ENCODE data around the gene TAF1B.

The TAF1B gene

GRCh38 chr2:9800639-9800974 is 42.7 kb upstream of the TAF1B start:
- no peak overlapping the region for H3K4me3 ChIP-seq (ENCODE audit: insufficient read depth, low read depth, low read length, poor library complexity, severe bottlenecking)
- no peaks in the 10 kb centered on the region for H3K9me3 ChIP-seq (ENCODE audit: control insufficient read depth, low read length)
- DNase-seq = no peak
- no peaks in the 10 kb centered on the region for H3K27me3 ChIP-seq (replicated peaks; ENCODE audit: control insufficient read depth, insufficient read depth, low read length, poor library complexity, severe bottlenecking)
- peaks cover 36% of the 10 kb centered on the region for H3K4me1 ChIP-seq (ENCODE audit: control insufficient read depth, insufficient read depth, low read length, poor library complexity, severe bottlenecking)
- no peaks in the 10 kb centered on the region for H3K36me3 ChIP-seq (ENCODE audit: control insufficient read depth, insufficient read depth, low read length)
- peak overlapping the region; percentile 81 for H3K27ac ChIP-seq (ENCODE audit: insufficient read depth, low read length, poor library complexity, severe bottlenecking)

DNA sequence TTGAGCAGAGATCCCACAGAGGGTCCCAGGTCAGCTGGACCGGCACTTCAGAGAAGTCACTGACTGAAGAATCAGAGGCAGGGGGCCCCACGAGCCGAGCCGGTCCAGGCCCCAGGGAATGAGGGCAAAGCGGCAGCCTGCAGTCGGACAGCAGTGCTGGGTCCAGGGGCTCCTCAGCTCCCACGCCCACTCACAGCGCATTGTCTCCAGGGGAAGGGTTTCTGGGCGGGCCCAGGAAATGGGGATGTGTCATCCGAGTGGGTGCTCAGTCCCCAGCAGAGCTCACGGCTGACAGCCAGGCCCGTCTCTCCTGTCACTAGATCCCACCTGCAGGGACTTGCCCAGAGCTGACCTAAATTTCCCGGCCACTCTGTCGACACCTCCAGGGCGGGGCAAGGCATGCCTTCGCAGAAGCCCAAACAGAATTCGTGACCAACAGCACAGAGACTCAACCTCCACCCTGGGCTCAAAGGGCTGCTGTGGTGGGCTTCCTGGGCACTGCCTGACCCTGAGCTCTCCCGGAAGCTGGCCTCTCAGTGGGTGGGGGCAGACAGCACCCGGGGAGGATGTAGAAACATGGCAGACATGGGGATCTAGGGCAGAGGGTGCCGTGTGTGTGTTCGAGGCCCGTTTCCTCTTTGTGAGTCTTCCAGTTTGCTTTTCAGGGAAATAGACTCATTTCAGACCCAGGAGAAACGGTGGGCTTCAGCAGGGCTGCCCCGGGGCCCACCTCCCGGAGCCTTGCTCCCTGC is 42.1 kb upstream of the TAF1B start:
- no peak overlapping the region for H3K4me3 ChIP-seq (ENCODE audit: insufficient read depth, low read depth, low read length, poor library complexity, severe bottlenecking)
- peak; percentile 69 to 79 (median 74) for DNase-seq
- H3K27me3 ChIP-seq (replicated peaks; ENCODE audit: control insufficient read depth, insufficient read depth, low read length, poor library complexity, severe bottlenecking) = no peaks in the 10 kb centered on the region
- no peaks in the 10 kb centered on the region for H3K36me3 ChIP-seq (ENCODE audit: control insufficient read depth, insufficient read depth, low read length)
- H3K9me3 ChIP-seq (ENCODE audit: control insufficient read depth, low read length) = no peaks in the 10 kb centered on the region
- peaks cover 36% of the 10 kb centered on the region for H3K4me1 ChIP-seq (ENCODE audit: control insufficient read depth, insufficient read depth, low read length, poor library complexity, severe bottlenecking)
- peak overlapping the region; percentile 81 for H3K27ac ChIP-seq (ENCODE audit: insufficient read depth, low read length, poor library complexity, severe bottlenecking)

GRCh38 chr2:9802576-9802993 is 40.7 kb upstream of the TAF1B start:
- H3K36me3 ChIP-seq (ENCODE audit: control insufficient read depth, insufficient read depth, low read length) = no peaks in the 10 kb centered on the region
- H3K27ac ChIP-seq (ENCODE audit: insufficient read depth, low read length, poor library complexity, severe bottlenecking) = no peak overlapping the region
- no peak overlapping the region for H3K4me3 ChIP-seq (ENCODE audit: insufficient read depth, low read depth, low read length, poor library complexity, severe bottlenecking)
- H3K27me3 ChIP-seq (replicated peaks; ENCODE audit: control insufficient read depth, insufficient read depth, low read length, poor library complexity, severe bottlenecking) = no peaks in the 10 kb centered on the region
- no peak for DNase-seq
- peaks cover 36% of the 10 kb centered on the region for H3K4me1 ChIP-seq (ENCODE audit: control insufficient read depth, insufficient read depth, low read length, poor library complexity, severe bottlenecking)
- H3K9me3 ChIP-seq (ENCODE audit: control insufficient read depth, low read length) = no peaks in the 10 kb centered on the region

GRCh38 chr2:9803023-9803805 is 40.1 kb upstream of the TAF1B start:
- H3K4me3 ChIP-seq (ENCODE audit: insufficient read depth, low read depth, low read length, poor library complexity, severe bottlenecking) = no peak overlapping the region
- H3K36me3 ChIP-seq (ENCODE audit: control insufficient read depth, insufficient read depth, low read length) = no peaks in the 10 kb centered on the region
- H3K4me1 ChIP-seq (ENCODE audit: control insufficient read depth, insufficient read depth, low read length, poor library complexity, severe bottlenecking) = peaks cover 36% of the 10 kb centered on the region
- no peaks in the 10 kb centered on the region for H3K9me3 ChIP-seq (ENCODE audit: control insufficient read depth, low read length)
- H3K27ac ChIP-seq (ENCODE audit: insufficient read depth, low read length, poor library complexity, severe bottlenecking) = no peak overlapping the region
- no peaks in the 10 kb centered on the region for H3K27me3 ChIP-seq (replicated peaks; ENCODE audit: control insufficient read depth, insufficient read depth, low read length, poor library complexity, severe bottlenecking)
- DNase-seq = no peak

GRCh38 chr2:9805435-9806297 is 37.6 kb upstream of the TAF1B start:
- no peaks in the 10 kb centered on the region for H3K27me3 ChIP-seq (replicated peaks; ENCODE audit: control insufficient read depth, insufficient read depth, low read length, poor library complexity, severe bottlenecking)
- H3K36me3 ChIP-seq (ENCODE audit: control insufficient read depth, insufficient read depth, low read length) = no peaks in the 10 kb centered on the region
- H3K4me3 ChIP-seq (ENCODE audit: insufficient read depth, low read depth, low read length, poor library complexity, severe bottlenecking) = no peak overlapping the region
- H3K4me1 ChIP-seq (ENCODE audit: control insufficient read depth, insufficient read depth, low read length, poor library complexity, severe bottlenecking) = peaks cover 15% of the 10 kb centered on the region
- H3K27ac ChIP-seq (ENCODE audit: insufficient read depth, low read length, poor library complexity, severe bottlenecking) = no peak overlapping the region
- no peak for DNase-seq
- no peaks in the 10 kb centered on the region for H3K9me3 ChIP-seq (ENCODE audit: control insufficient read depth, low read length)

DNA sequence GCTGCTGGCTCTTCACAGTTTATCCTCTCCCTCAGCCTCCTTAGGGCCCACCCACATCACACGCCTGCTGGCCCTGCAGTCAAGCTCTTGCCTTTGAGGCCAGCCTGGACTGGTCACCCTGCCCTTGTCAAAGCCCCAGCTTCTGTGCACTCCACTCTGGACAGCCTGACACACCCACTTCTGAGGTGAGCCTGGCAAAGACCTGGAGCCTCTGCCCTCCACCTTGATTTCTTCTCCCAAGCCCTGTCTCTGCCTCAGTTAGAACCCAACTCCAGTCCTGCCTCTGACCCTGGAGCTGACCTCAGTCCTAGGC is 37.0 kb upstream of the TAF1B start:
- H3K27ac ChIP-seq (ENCODE audit: insufficient read depth, low read length, poor library complexity, severe bottlenecking) = no peak overlapping the region

GRCh38 chr2:9806656-9807055 is 36.6 kb upstream of the TAF1B start:
- DNase-seq = no peak
- Histone ChIP-seq H3K4me3 (ENCODE audit: insufficient read depth, low read depth, low read length, poor library complexity, severe bottlenecking) (no peak overlapping the region), H3K27ac (ENCODE audit: insufficient read depth, low read length, poor library complexity, severe bottlenecking) (no peak overlapping the region), H3K27me3 (replicated peaks; ENCODE audit: control insufficient read depth, insufficient read depth, low read length, poor library complexity, severe bottlenecking) (no peaks in the 10 kb centered on the region), H3K9me3 (ENCODE audit: control insufficient read depth, low read length) (no peaks in the 10 kb centered on the region), H3K4me1 (ENCODE audit: control insufficient read depth, insufficient read depth, low read length, poor library complexity, severe bottlenecking) (peaks cover 6% of the 10 kb centered on the region), H3K36me3 (ENCODE audit: control insufficient read depth, insufficient read depth, low read length) (no peaks in the 10 kb centered on the region)

More for the DNA sequence above, 37.0 kb upstream of the TAF1B start:
- no peak for DNase-seq
- Histone ChIP-seq H3K36me3 (ENCODE audit: control insufficient read depth, insufficient read depth, low read length) (no peaks in the 10 kb centered on the region), H3K4me1 (ENCODE audit: control insufficient read depth, insufficient read depth, low read length, poor library complexity, severe bottlenecking) (peaks cover 10% of the 10 kb centered on the region), H3K27me3 (replicated peaks; ENCODE audit: control insufficient read depth, insufficient read depth, low read length, poor library complexity, severe bottlenecking) (no peaks in the 10 kb centered on the region), H3K9me3 (ENCODE audit: control insufficient read depth, low read length) (no peaks in the 10 kb centered on the region), H3K4me3 (ENCODE audit: insufficient read depth, low read depth, low read length, poor library complexity, severe bottlenecking) (no peak overlapping the region)

DNA sequence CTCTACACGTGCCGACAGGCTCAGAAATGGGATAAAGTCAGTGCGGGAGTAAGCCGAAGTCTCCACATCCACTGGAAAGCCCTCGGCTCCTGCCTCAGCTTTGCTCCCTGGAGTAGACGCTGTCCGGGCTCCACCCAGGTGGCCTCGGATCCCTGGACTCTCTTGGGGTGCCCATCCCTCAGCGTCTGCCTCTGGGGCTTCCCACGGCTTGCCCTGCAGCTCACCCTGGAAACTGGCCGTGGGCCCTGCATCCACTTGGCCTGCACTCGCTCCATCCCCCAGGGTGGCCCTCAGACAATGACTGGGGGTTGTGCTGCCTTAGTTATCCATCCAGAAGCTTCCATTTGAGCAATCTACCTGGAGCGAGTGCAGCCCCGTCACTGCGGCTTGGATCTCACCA is 36.2 kb upstream of the TAF1B start:
- Histone ChIP-seq H3K27me3 (replicated peaks; ENCODE audit: control insufficient read depth, insufficient read depth, low read length, poor library complexity, severe bottlenecking) (no peaks in the 10 kb centered on the region), H3K9me3 (ENCODE audit: control insufficient read depth, low read length) (no peaks in the 10 kb centered on the region), H3K4me1 (ENCODE audit: control insufficient read depth, insufficient read depth, low read length, poor library complexity, severe bottlenecking) (peaks cover 3% of the 10 kb centered on the region), H3K4me3 (ENCODE audit: insufficient read depth, low read depth, low read length, poor library complexity, severe bottlenecking) (no peak overlapping the region), H3K36me3 (ENCODE audit: control insufficient read depth, insufficient read depth, low read length) (no peaks in the 10 kb centered on the region), H3K27ac (ENCODE audit: insufficient read depth, low read length, poor library complexity, severe bottlenecking) (no peak overlapping the region)
- no peak for DNase-seq

DNA sequence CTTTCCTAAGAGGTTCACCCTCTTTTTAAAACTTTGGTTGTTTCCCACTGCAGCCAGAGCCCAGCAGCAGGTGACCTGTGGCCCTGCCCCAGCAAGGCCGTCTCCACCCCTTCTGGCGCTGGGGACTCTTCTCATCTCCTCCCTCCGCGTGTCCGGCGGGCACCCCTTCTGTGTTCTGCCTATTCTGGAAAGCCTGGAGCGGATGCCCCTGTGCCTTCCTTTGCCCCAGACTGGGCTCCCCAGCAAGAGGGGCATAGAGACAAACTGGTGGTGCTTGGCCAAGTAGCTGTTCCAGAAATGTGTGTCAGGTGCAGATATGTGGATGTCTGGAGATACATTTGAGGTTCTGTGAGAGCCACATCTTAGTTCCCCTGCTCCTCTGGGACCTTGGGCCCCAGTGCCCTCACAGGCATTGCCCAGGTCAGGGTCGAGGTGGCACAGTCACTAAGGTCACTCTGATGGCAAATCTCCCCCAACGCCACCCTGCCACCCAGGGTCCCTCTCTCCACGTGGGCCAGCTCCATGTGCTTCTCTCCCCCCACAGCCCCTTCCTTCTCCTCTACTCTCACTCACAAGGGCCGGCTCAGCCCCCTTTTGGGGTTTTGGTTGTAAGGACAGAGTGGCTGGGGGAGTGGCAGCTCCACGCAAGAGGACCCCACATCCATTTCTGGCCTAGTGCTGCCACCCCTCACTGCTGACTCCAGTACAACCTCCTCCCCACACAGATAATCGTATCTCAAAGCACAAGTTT is 35.5 kb upstream of the TAF1B start:
- no peaks in the 10 kb centered on the region for H3K27me3 ChIP-seq (replicated peaks; ENCODE audit: control insufficient read depth, insufficient read depth, low read length, poor library complexity, severe bottlenecking)
- H3K36me3 ChIP-seq (ENCODE audit: control insufficient read depth, insufficient read depth, low read length) = no peaks in the 10 kb centered on the region
- H3K9me3 ChIP-seq (ENCODE audit: control insufficient read depth, low read length) = no peaks in the 10 kb centered on the region
- H3K4me1 ChIP-seq (ENCODE audit: control insufficient read depth, insufficient read depth, low read length, poor library complexity, severe bottlenecking) = no peaks in the 10 kb centered on the region
- H3K4me3 ChIP-seq (ENCODE audit: insufficient read depth, low read depth, low read length, poor library complexity, severe bottlenecking) = no peak overlapping the region
- no peak for DNase-seq
- no peak overlapping the region for H3K27ac ChIP-seq (ENCODE audit: insufficient read depth, low read length, poor library complexity, severe bottlenecking)
